ENCODE results near the gene COBLL1. TPM values are rescaled to one million over a fixed set of nuclear protein-coding genes. Genes with fewer than 3 reads are reported as not detected.

The COBLL1 gene
- total RNA-seq, 1 donor from 2014 or later, result 89.4 TPM

GRCh38 chr2:164815071-164815793, 26.4 kb downstream of the COBLL1 start:
- no peaks in the 10 kb centered on the region for H3K9me3 ChIP-seq
- no peak overlapping the region for H3K27ac ChIP-seq
- no peak overlapping the region for H3K4me3 ChIP-seq
- H3K36me3 ChIP-seq, result no peaks in the 10 kb centered on the region
- no peak for TF ChIP-seq CTCF (IDR thresholded peaks at IDR 0.05)
- ATAC-seq, result no peak
- intact Hi-C loops (cut with DNase I), result no loop called here
- no peak for DNase-seq
- H3K4me1 ChIP-seq, result peaks cover 25% of the 10 kb centered on the region
- no peaks in the 10 kb centered on the region for H3K27me3 ChIP-seq (ENCODE audit: low read depth)

- TF ChIP-seq CTCF (IDR thresholded peaks at IDR 0.05), result no peak
- intact Hi-C loops (cut with DNase I), result no loop called here
- Histone ChIP-seq H3K27ac (no peak overlapping the region), H3K4me3 (no peak overlapping the region), H3K36me3 (no peaks in the 10 kb centered on the region), H3K9me3 (no peaks in the 10 kb centered on the region), H3K4me1 (peaks cover 37% of the 10 kb centered on the region), H3K27me3 (ENCODE audit: low read depth) (no peaks in the 10 kb centered on the region)
- no peak for ATAC-seq
- no peak for DNase-seq
Observed at GRCh38 chr2:164813535-164813934, 28.1 kb downstream of the COBLL1 start.

GRCh38 chr2:164812378-164812777, 29.2 kb downstream of the COBLL1 start:
- ATAC-seq, result no peak
- H3K9me3 ChIP-seq, result no peaks in the 10 kb centered on the region
- no peak overlapping the region for H3K4me3 ChIP-seq
- H3K27ac ChIP-seq, result no peak overlapping the region
- DNase-seq, result no peak
- no peak for TF ChIP-seq CTCF (IDR thresholded peaks at IDR 0.05)
- intact Hi-C loops (cut with DNase I), result no loop called here
- no peaks in the 10 kb centered on the region for H3K36me3 ChIP-seq
- no peaks in the 10 kb centered on the region for H3K27me3 ChIP-seq (ENCODE audit: low read depth)
- peaks cover 42% of the 10 kb centered on the region for H3K4me1 ChIP-seq

GRCh38 chr2:164811819-164812218, 29.8 kb downstream of the COBLL1 start:
- no peaks in the 10 kb centered on the region for H3K36me3 ChIP-seq
- no peak overlapping the region for H3K4me3 ChIP-seq
- H3K9me3 ChIP-seq, result no peaks in the 10 kb centered on the region
- H3K27me3 ChIP-seq (ENCODE audit: low read depth), result no peaks in the 10 kb centered on the region
- DNase-seq (no peak), ATAC-seq (no peak)
- H3K4me1 ChIP-seq, result peaks cover 42% of the 10 kb centered on the region
- H3K27ac ChIP-seq, result no peak overlapping the region
- no peak for TF ChIP-seq CTCF (IDR thresholded peaks at IDR 0.05)
- intact Hi-C loops (cut with DNase I), result no loop called here

- Histone ChIP-seq H3K27ac (no peak overlapping the region), H3K27me3 (ENCODE audit: low read depth) (no peaks in the 10 kb centered on the region), H3K9me3 (no peaks in the 10 kb centered on the region), H3K4me3 (no peak overlapping the region), H3K4me1 (peaks cover 42% of the 10 kb centered on the region), H3K36me3 (no peaks in the 10 kb centered on the region)
- DNase-seq, result no peak
- peak; percentile 42 to 87 for ATAC-seq
- intact Hi-C loops (cut with DNase I), result no loop called here
- no peak for TF ChIP-seq CTCF (IDR thresholded peaks at IDR 0.05)
Observed at GRCh38 chr2:164810843-164811242, 30.8 kb downstream of the COBLL1 start.

Measured in lower lobe of right lung (tissue), 2 donors.